Common myeloid progenitor, CD34-positive (primary cell): ENCODE measurements around the gene KANK2.
"Not testable (repeated sequence)": the region's sequence is repeated elsewhere in the genome, so short reads cannot be mapped to it uniquely, and the experiment has no call there.

Source experiments
- CTCF ChIA-PET: fragments of 350-600 bp; sonication (Branson Sonifier 250); formaldehyde crosslinking; loops from one replicate; lab custom pipeline; 2021; ENCODE audit warnings: antibody characterized with exemption; lab: Charles Lee
- POLR2A ChIA-PET: fragments of 350-600 bp; sonication (Branson Sonifier 250); formaldehyde crosslinking; loops from one replicate; lab custom pipeline; 2021; ENCODE audit warnings: antibody characterized with exemption; lab: Charles Lee
- DNase-seq, 3 donors: peaks; one replicate each; pipeline versions ENCODE4 v3.0.0 to v3.0.0-alpha.2; 2013
- H3K27ac ChIP-seq, 2 experiments: 1 replicate in 1 of 2; 2 replicates in 1 of 2; pipeline ENCODE4 v1.7.0; 2013; ENCODE audit warnings: inconsistent platforms in 2 of 2, low read length in 2 of 2, mild to moderate bottlenecking in 2 of 2, low read depth in 1 of 2, moderate library complexity in 1 of 2; ENCODE audit not compliant: severe bottlenecking in 2 of 2, insufficient read depth in 1 of 2, poor library complexity in 1 of 2
- H3K27me3 ChIP-seq, 5 experiments: replicated peaks in 2 of 5; 1 replicate in 3 of 5; 2 replicates in 2 of 5; pipeline versions ENCODE4 v1.6.1 to v1.7.0; 2013; ENCODE audit warnings: low read length in 4 of 5, mild to moderate bottlenecking in 2 of 5, moderate library complexity in 2 of 5, inconsistent platforms in 1 of 5; ENCODE audit not compliant: insufficient read depth in 5 of 5, control insufficient read depth in 4 of 5
- H3K36me3 ChIP-seq, 4 experiments: 1 replicate in 2 of 4; 2 replicates in 2 of 4; pipeline versions ENCODE4 v1.6.1 to v1.7.0; 2013; ENCODE audit warnings: low read length in 3 of 4, control low read depth in 1 of 4, mild to moderate bottlenecking in 1 of 4; ENCODE audit not compliant: control insufficient read depth in 4 of 4, insufficient read depth in 4 of 4
- H3K4me1 ChIP-seq, 4 experiments: 1 replicate in 3 of 4; 2 replicates in 1 of 4; pipeline versions ENCODE4 v1.6.1 to v1.7.1; 2013; ENCODE audit warnings: low read length in 3 of 4, mild to moderate bottlenecking in 3 of 4, control low read depth in 1 of 4, inconsistent platforms in 1 of 4, moderate library complexity in 1 of 4; ENCODE audit not compliant: control insufficient read depth in 4 of 4, insufficient read depth in 4 of 4; ENCODE audit errors: control extremely low read depth in 1 of 4
- H3K4me3 ChIP-seq, 7 experiments: 1 replicate in 4 of 7; 2 replicates in 3 of 7; pipeline versions ENCODE4 v1.5.1 to v1.7.0; 2013; ENCODE audit warnings: mild to moderate bottlenecking in 7 of 7, low read length in 6 of 7, moderate library complexity in 6 of 7, inconsistent platforms in 2 of 7, low read depth in 2 of 7, control low read depth in 1 of 7; ENCODE audit not compliant: insufficient read depth in 4 of 7, control insufficient read depth in 1 of 7; ENCODE audit errors: extremely low read depth in 1 of 7
- H3K9me3 ChIP-seq, 5 experiments: 1 replicate in 4 of 5; 2 replicates in 1 of 5; pipeline versions ENCODE4 v1.6.1 to v1.7.1; 2013; ENCODE audit warnings: low read length in 4 of 5, mild to moderate bottlenecking in 2 of 5, inconsistent platforms in 1 of 5, low read depth in 1 of 5, moderate library complexity in 1 of 5; ENCODE audit not compliant: control insufficient read depth in 4 of 5, insufficient read depth in 2 of 5; ENCODE audit errors: control extremely low read depth in 1 of 5
- WGBS: methylation state at CpG from one replicate; pipeline ENCODE4 v1.1.5; 2013; ENCODE audit not compliant: insufficient coverage; 5-methylcytosine and 5-hydroxymethylcytosine counted together

Gene KANK2

GRCh38 chr19:11123114-11123513 is 74.2 kb downstream of the KANK2 start:
- H3K9me3 ChIP-seq, result no peaks in the 10 kb centered on the region
- POLR2A ChIA-PET, result interaction anchor here (0.6 kb wide), 1 partner anchor 11 kb away, joined by 4 read pairs; no protein-coding TSS in a partner anchor
- H3K4me1 ChIP-seq, result no peaks in the 10 kb centered on the region
- no peaks in the 10 kb centered on the region for H3K27me3 ChIP-seq
- H3K36me3 ChIP-seq, result peaks cover 24 to 75% (median 51%) of the 10 kb centered on the region in 4 experiments
- H3K4me3 ChIP-seq, result no peak overlapping the region
- CTCF ChIA-PET, result interaction anchor here (0.9 to 1.0 kb wide), 2 partner anchors 19 to 87 kb away, joined by 3 to 5 read pairs; no protein-coding TSS in a partner anchor
- DNase-seq, result no peak
- WGBS, result 100% methylated on average over 11 of the region's 13 CpGs
- H3K27ac ChIP-seq, result no peak overlapping the region

- H3K27me3 ChIP-seq, POLR2A ChIA-PET, H3K27ac ChIP-seq, H3K4me3 ChIP-seq, H3K9me3 ChIP-seq, H3K4me1 ChIP-seq, DNase-seq: not testable (repeated sequence)
- no CpG with 5 or more reads among the region's 17 CpGs for WGBS
- H3K36me3 ChIP-seq, result peaks cover 21 to 75% (median 51%) of the 10 kb centered on the region in 4 experiments
- CTCF ChIA-PET, result interaction anchor here (1.2 kb wide), 1 partner anchor 86 kb away, joined by 3 read pairs; no protein-coding TSS in a partner anchor
Observed at GRCh38 chr19:11121963-11122362, 75.4 kb downstream of the KANK2 start.

GRCh38 chr19:11116507-11116906 is 80.8 kb downstream of the KANK2 start:
- no peaks in the 10 kb centered on the region for H3K27me3 ChIP-seq
- H3K4me3 ChIP-seq, result no peak overlapping the region
- ChIA-PET POLR2A (interaction anchor here (0.6 kb wide), 1 partner anchor 37 kb away, joined by 3 read pairs; no protein-coding TSS in a partner anchor), CTCF (interaction anchor here (1.7 kb wide), 1 partner anchor 13 kb away, joined by 5 read pairs; no protein-coding TSS in a partner anchor)
- WGBS, result 100% methylated on average over 8 of the region's 9 CpGs
- no peaks in the 10 kb centered on the region for H3K9me3 ChIP-seq
- H3K27ac ChIP-seq, result no peak overlapping the region
- no peak for DNase-seq
- H3K36me3 ChIP-seq, result peaks cover 14 to 87% (median 70%) of the 10 kb centered on the region in 4 experiments
- H3K4me1 ChIP-seq, result no peaks in the 10 kb centered on the region

- ChIA-PET POLR2A (interaction anchor here (0.6 kb wide), 1 partner anchor 37 kb away, joined by 3 read pairs; no protein-coding TSS in a partner anchor), CTCF (interaction anchor here (1.3 to 1.7 kb wide), 2 partner anchors 8 to 13 kb away, joined by 3 to 5 read pairs; no protein-coding TSS in a partner anchor)
- no peaks in the 10 kb centered on the region for H3K4me1 ChIP-seq
- H3K4me3 ChIP-seq, result no peak overlapping the region
- DNase-seq, result no peak
- 96% methylated on average over 9 of the region's 11 CpGs for WGBS
- no peaks in the 10 kb centered on the region for H3K9me3 ChIP-seq
- no peaks in the 10 kb centered on the region for H3K27me3 ChIP-seq
- H3K27ac ChIP-seq, result no peak overlapping the region
- peaks cover 14 to 90% (median 69%) of the 10 kb centered on the region in 4 experiments for H3K36me3 ChIP-seq
Observed at GRCh38 chr19:11115895-11116446, 81.4 kb downstream of the KANK2 start.

GRCh38 chr19:11115042-11115441 is 82.3 kb downstream of the KANK2 start:
- ChIA-PET POLR2A (no interaction called here), CTCF (interaction anchor here (1.3 to 1.7 kb wide), 2 partner anchors 9 to 14 kb away, joined by 3 to 5 read pairs; no protein-coding TSS in a partner anchor)
- no peak overlapping the region for H3K4me3 ChIP-seq
- H3K9me3 ChIP-seq, result no peaks in the 10 kb centered on the region
- DNase-seq, result no peak
- WGBS, result 94% methylated on average over 3 of the region's 5 CpGs
- no peak overlapping the region for H3K27ac ChIP-seq
- H3K36me3 ChIP-seq, result peaks cover 10 to 85% (median 66%) of the 10 kb centered on the region in 4 experiments
- H3K27me3 ChIP-seq, result no peaks in the 10 kb centered on the region
- H3K4me1 ChIP-seq, result no peaks in the 10 kb centered on the region
